K562 (cell line): ENCODE measurements around the gene PTCH2. TPM values are rescaled to one million over a fixed set of nuclear protein-coding genes. Genes with fewer than 3 reads are reported as not detected.

Experiments
- CBX1 ChIP-seq: sonication (generic); IDR thresholded peaks from 2 replicates; pipeline ENCODE4 v1.6.1; 2016; ENCODE audit warnings: antibody characterized with exemption, low read depth, mild to moderate bottlenecking
- CCAR2 ChIP-seq: fragments of 200-400 bp; formaldehyde crosslinking; IDR thresholded peaks from 2 replicates; pipeline ENCODE4 v1.6.1; 2017; ENCODE audit warnings: mild to moderate bottlenecking, low read depth, low read length
- ESRRB ChIP-seq: fragments of 250-450 bp; sonication (Bioruptor Pico); IDR thresholded peaks from 2 replicates; pipeline ENCODE4 v1.5.0; 2020; ENCODE audit warnings: mild to moderate bottlenecking, moderate library complexity, borderline replicate concordance
- FOXM1 ChIP-seq, 2 experiments: fragments of 450-650 bp in 1 of 2; sonication (generic) in 1 of 2; formaldehyde crosslinking in 1 of 2; IDR thresholded peaks; 2 replicates each; pipeline versions ENCODE4 v1.6.1 to v1.9.0; 2017 to 2022; ENCODE audit warnings: low read depth in 2 of 2, mild to moderate bottlenecking in 2 of 2, missing genetic modification reagents in 1 of 2, moderate library complexity in 1 of 2
- HMG20A ChIP-seq: fragments of 450-650 bp; formaldehyde crosslinking; conservative IDR thresholded peaks from 2 replicates; pipeline ENCODE4 v1.4.0; 2020; ENCODE audit warnings: mild to moderate bottlenecking, mixed read lengths
- MTA1 ChIP-seq: fragments of 450-650 bp; IDR thresholded peaks from 2 replicates; pipeline ENCODE4 v1.6.1; 2017; ENCODE audit warnings: borderline replicate concordance
- POLR2B ChIP-seq: fragments of 450-650 bp; IDR thresholded peaks from 2 replicates; pipeline ENCODE4 v1.6.1; 2018; ENCODE audit warnings: low read depth; ENCODE audit not compliant: partially characterized antibody
- ZBTB8A ChIP-seq: fragments of 450-650 bp; IDR thresholded peaks from 2 replicates; pipeline ENCODE4 v1.6.1; 2018; ENCODE audit warnings: mild to moderate bottlenecking, moderate library complexity; ENCODE audit not compliant: partially characterized antibody
- ZNF224 ChIP-seq: sonication (generic); formaldehyde crosslinking; IDR thresholded peaks from 2 replicates; pipeline ENCODE4 v1.8.0; 2022; ENCODE audit warnings: mild to moderate bottlenecking, missing genetic modification reagents
- ZNF766 ChIP-seq: fragments of 200-800 bp; sonication (Bioruptor generic); conservative IDR thresholded peaks from 2 replicates; pipeline ENCODE4 v1.6.1; 2016; ENCODE audit warnings: missing genetic modification characterization, missing compliant biosample characterization
- polyA plus RNA-seq, 8 experiments: library from polyadenylated mRNA; depleted of rRNA in 4 of 8; stranded (reverse) in 5 of 8; unstranded in 3 of 8; fragments of >200 nt; fragmentation: Nextera tagmentation in 2 of 8; fragmentation: Illumina TruSeq in 1 of 8; extraction: Ambion mirVana in 2 of 8; extraction: Trizol in 1 of 8; gene quantifications; 2 replicates each; pipeline versions ENCODE4 v1.2.1 to v1.2.3, GENCODE V29; 2011 to 2014; ENCODE audit warnings: inconsistent platforms in 1 of 8, missing spikeins in 1 of 8
- total RNA-seq, 7 experiments: library from RNA; depleted of rRNA in 6 of 7; stranded (reverse); fragments of >200 nt in 6 of 7; fragmentation: Illumina TruSeq in 2 of 7; extraction: Trizol in 2 of 7; gene quantifications; 2 replicates each; pipeline versions ENCODE4 v1.2.1 to v1.2.3, GENCODE V29; 2011 to 2021; ENCODE audit warnings: low replicate concordance in 1 of 7
- TF ChIP-seq, protein P1 (sequence below): fragments of 250-450 bp; sonication (Bioruptor Pico); IDR thresholded peaks from 2 replicates; pipeline ENCODE4 v1.8.0; 2022; ENCODE audit warnings: inconsistent platforms
- TF ChIP-seq, protein P2 (sequence below): fragments of 450-650 bp; IDR thresholded peaks from 2 replicates; pipeline ENCODE4 v1.6.1; 2016
- TF ChIP-seq, protein P3 (sequence below): fragments of 450-650 bp; formaldehyde crosslinking; IDR thresholded peaks from 2 replicates; pipeline ENCODE4 v1.4.0; 2022; ENCODE audit warnings: missing genetic modification characterization
- TF ChIP-seq, protein P4 (sequence below): fragments of 250-450 bp; sonication (Bioruptor Pico); IDR thresholded peaks from 2 replicates; pipeline ENCODE4 v1.4.0; 2020
- TF ChIP-seq, protein P5 (sequence below): IDR thresholded peaks from 2 replicates; pipeline ENCODE4 v1.6.1; 2014; ENCODE audit warnings: antibody characterized with exemption
- TF ChIP-seq, protein P6 (sequence below): fragments of 250-450 bp; sonication (Bioruptor Pico); IDR thresholded peaks from 2 replicates; pipeline ENCODE4 v1.5.0; 2021; ENCODE audit warnings: mild to moderate bottlenecking, moderate library complexity

Gene PTCH2
- total and polyA plus RNA-seq, 9 of the 15 experiments (the other 6 are each of a cell fraction or from before 2014, with no cell fraction given) = 0.15 to 27.3 (median 0.48) TPM; not detected in 1

DNA sequence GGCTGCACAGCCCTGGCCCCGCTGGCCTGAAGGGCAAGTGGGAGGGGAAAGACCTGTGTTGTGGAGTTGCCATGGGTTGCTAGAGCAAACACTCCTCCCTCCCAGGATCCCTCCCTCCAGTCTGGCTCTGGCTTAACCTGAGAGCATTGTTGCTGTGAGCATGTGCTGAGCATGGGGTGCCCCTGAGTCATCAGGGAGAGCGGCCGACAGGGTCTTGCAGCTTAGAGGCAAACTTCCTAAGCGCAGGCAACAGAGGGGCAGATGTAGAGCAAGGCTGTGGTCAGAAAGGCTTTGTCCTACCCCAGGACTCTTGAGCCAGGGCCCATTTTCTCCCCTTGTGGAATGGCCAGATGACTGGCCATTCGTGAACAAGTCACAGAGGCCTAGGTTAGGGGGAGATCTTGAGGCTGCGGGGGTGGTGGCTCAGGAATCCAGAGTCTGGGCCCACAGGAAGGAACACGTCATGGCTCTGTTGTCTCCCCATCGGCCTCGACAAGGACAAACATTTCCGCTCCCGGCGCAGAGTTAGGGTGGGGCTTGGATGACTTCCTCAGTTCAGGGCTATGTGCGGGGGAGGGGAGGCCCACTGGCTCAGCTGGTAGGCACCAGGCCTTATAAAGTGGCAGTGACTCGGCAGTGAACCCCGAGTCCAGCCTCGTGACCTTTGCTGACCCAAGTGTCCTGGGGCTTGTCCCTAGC lies 35.5 kb downstream of the PTCH2 start (continued):
- TF ChIP-seq, protein P1, sequence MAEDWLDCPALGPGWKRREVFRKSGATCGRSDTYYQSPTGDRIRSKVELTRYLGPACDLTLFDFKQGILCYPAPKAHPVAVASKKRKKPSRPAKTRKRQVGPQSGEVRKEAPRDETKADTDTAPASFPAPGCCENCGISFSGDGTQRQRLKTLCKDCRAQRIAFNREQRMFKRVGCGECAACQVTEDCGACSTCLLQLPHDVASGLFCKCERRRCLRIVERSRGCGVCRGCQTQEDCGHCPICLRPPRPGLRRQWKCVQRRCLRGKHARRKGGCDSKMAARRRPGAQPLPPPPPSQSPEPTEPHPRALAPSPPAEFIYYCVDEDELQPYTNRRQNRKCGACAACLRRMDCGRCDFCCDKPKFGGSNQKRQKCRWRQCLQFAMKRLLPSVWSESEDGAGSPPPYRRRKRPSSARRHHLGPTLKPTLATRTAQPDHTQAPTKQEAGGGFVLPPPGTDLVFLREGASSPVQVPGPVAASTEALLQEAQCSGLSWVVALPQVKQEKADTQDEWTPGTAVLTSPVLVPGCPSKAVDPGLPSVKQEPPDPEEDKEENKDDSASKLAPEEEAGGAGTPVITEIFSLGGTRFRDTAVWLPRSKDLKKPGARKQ (CRISPR knock-in tag) = no peak
- TF ChIP-seq CBX1 (no peak), ZBTB8A (no peak), HMG20A (no peak), MTA1 (no peak), FOXM1 (IDR thresholded peaks at IDR 0.05; ENCODE audit: low read depth) (peak; percentile 41; the same call in 1 of the 2 replicates), FOXM1 (CRISPR knock-in tag; IDR thresholded peaks at IDR 0.05; ENCODE audit: low read depth) (no peak), ZNF224 (CRISPR knock-in tag) (no peak), POLR2B (peak; percentile 79), CCAR2 (no peak), ZNF766 (peak; percentile 54), ESRRB (peak; percentile 74; the same call in 1 of the 2 replicates)
- TF ChIP-seq, protein P2, sequence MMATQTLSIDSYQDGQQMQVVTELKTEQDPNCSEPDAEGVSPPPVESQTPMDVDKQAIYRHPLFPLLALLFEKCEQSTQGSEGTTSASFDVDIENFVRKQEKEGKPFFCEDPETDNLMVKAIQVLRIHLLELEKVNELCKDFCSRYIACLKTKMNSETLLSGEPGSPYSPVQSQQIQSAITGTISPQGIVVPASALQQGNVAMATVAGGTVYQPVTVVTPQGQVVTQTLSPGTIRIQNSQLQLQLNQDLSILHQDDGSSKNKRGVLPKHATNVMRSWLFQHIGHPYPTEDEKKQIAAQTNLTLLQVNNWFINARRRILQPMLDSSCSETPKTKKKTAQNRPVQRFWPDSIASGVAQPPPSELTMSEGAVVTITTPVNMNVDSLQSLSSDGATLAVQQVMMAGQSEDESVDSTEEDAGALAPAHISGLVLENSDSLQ = peak; percentile 60; the same call in 1 of the 2 replicates
- TF ChIP-seq, protein P3, sequence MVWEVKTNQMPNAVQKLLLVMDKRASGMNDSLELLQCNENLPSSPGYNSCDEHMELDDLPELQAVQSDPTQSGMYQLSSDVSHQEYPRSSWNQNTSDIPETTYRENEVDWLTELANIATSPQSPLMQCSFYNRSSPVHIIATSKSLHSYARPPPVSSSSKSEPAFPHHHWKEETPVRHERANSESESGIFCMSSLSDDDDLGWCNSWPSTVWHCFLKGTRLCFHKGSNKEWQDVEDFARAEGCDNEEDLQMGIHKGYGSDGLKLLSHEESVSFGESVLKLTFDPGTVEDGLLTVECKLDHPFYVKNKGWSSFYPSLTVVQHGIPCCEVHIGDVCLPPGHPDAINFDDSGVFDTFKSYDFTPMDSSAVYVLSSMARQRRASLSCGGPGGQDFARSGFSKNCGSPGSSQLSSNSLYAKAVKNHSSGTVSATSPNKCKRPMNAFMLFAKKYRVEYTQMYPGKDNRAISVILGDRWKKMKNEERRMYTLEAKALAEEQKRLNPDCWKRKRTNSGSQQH = peak; percentile 76; the same call in 1 of the 2 replicates
- TF ChIP-seq, protein P4, sequence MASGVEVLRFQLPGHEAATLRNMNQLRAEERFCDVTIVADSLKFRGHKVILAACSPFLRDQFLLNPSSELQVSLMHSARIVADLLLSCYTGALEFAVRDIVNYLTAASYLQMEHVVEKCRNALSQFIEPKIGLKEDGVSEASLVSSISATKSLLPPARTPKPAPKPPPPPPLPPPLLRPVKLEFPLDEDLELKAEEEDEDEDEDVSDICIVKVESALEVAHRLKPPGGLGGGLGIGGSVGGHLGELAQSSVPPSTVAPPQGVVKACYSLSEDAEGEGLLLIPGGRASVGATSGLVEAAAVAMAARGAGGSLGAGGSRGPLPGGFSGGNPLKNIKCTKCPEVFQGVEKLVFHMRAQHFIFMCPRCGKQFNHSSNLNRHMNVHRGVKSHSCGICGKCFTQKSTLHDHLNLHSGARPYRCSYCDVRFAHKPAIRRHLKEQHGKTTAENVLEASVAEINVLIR = peak; percentile 52; the same call in 1 of the 2 replicates
- TF ChIP-seq, protein P5, sequence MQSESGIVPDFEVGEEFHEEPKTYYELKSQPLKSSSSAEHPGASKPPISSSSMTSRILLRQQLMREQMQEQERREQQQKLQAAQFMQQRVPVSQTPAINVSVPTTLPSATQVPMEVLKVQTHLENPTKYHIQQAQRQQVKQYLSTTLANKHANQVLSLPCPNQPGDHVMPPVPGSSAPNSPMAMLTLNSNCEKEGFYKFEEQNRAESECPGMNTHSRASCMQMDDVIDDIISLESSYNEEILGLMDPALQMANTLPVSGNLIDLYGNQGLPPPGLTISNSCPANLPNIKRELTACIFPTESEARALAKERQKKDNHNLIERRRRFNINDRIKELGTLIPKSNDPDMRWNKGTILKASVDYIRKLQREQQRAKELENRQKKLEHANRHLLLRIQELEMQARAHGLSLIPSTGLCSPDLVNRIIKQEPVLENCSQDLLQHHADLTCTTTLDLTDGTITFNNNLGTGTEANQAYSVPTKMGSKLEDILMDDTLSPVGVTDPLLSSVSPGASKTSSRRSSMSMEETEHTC = peak; percentile 19
- TF ChIP-seq, protein P6, sequence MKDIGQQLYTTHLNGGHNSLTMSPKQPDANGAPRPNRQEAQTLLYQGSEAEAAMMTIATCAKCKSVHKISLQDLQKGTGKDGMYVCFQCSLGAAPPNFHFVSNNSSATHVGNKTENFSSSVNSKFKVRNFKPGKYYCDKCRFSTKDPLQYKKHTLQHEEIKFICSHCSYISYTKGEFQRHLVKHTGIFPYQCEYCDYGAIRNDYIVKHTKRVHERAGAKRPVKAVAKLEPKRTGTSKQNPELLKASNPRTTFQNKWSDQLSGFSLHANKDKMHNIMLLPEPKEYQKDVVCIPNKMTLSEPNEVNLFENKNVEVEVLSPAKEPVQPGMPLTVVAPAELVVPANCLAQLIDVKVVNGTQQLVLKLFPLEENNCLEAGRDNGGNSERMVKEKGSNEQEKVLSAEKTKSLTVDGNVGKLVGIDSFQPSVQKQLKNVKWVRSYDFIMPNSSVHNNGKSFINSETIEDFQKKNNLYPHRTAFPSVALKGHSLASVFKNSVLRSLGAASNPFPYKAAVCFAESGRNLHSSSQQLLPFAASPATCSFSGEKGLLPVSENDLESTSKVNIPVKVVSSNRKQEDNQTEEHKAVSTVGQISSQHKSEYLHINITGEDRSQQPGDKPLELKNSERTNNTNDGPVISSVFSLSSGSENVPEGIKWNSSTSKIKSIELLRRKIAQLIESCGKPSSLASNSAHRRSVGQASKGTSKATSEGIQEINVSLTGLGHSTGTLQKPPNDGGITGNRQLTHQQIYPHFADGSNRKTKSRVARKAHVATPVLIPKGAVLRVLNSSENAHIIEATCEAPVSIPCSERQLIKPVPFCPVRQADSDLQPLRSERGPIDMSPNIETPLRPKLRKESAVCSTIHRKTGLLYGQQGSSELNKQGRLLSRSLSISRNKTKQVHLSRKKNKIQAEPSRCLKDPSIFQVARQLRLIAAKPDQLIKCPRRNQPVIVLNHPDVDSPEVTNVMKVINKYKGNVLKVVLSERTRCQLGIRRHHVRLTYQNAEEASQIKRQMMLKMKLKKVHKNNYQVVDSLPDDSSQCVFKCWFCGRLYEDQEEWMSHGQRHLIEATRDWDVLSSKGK (CRISPR knock-in tag) = no peak
